ENCODE results near the gene LACTB.

The LACTB gene

GRCh38 chr15:63080634-63081250 lies 40.9 kb upstream of the LACTB start:
- H3K27ac ChIP-seq (ENCODE audit: low read length), result no peak overlapping the region
- no peak overlapping the region for H3K4me3 ChIP-seq (ENCODE audit: low read length)
- DNase-seq (ENCODE audit: low read depth, low spot score), result no peak
- peaks cover 13% of the 10 kb centered on the region for H3K4me1 ChIP-seq (ENCODE audit: control insufficient read depth, insufficient read depth, low read length)
- no peaks in the 10 kb centered on the region for H3K36me3 ChIP-seq (ENCODE audit: control insufficient read depth, insufficient read depth, low read length)
- H3K27me3 ChIP-seq (ENCODE audit: control insufficient read depth, insufficient read depth, low read length), result no peaks in the 10 kb centered on the region
- no CpG with 5 or more reads among the region's 10 CpGs for WGBS (ENCODE audit: insufficient coverage, insufficient read length)
- no peaks in the 10 kb centered on the region for H3K9me3 ChIP-seq (ENCODE audit: control insufficient read depth, insufficient read depth, low read length)

- Histone ChIP-seq H3K27me3 (ENCODE audit: control insufficient read depth, insufficient read depth, low read length) (no peaks in the 10 kb centered on the region), H3K36me3 (ENCODE audit: control insufficient read depth, insufficient read depth, low read length) (no peaks in the 10 kb centered on the region), H3K9me3 (ENCODE audit: control insufficient read depth, insufficient read depth, low read length) (no peaks in the 10 kb centered on the region), H3K27ac (ENCODE audit: low read length) (no peak overlapping the region), H3K4me3 (ENCODE audit: low read length) (no peak overlapping the region), H3K4me1 (ENCODE audit: control insufficient read depth, insufficient read depth, low read length) (peaks cover 13% of the 10 kb centered on the region)
- no CpG with 5 or more reads among the region's 4 CpGs for WGBS (ENCODE audit: insufficient coverage, insufficient read length)
- DNase-seq (ENCODE audit: low read depth, low spot score), result no peak
Measured at GRCh38 chr15:63082366-63082765, 39.3 kb upstream of the LACTB start.

DNA sequence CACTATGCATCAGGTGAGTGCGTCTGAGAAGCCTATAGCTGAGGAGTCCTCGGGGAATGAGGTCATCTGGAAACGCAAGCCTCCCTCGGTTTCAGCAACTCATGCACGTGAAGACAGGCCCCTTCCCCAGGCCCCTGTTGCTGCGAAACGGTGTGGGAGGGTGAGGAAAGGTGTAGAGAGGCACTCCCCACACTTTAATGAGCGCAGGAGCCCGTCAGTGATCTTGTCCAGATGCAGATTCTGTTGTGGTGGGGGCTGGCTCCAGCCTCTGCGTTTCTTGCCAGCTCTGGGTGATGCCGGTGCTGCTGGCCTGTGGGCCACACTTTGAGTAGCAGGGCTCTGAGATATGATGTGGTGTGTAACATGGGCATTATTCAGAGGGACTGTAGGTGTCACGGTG lies 38.6 kb upstream of the LACTB start:
- DNase-seq (ENCODE audit: low read depth, low spot score), result no peak
- Histone ChIP-seq H3K36me3 (ENCODE audit: control insufficient read depth, insufficient read depth, low read length) (no peaks in the 10 kb centered on the region), H3K4me3 (ENCODE audit: low read length) (no peak overlapping the region), H3K27me3 (ENCODE audit: control insufficient read depth, insufficient read depth, low read length) (no peaks in the 10 kb centered on the region), H3K27ac (ENCODE audit: low read length) (no peak overlapping the region), H3K9me3 (ENCODE audit: control insufficient read depth, insufficient read depth, low read length) (no peaks in the 10 kb centered on the region), H3K4me1 (ENCODE audit: control insufficient read depth, insufficient read depth, low read length) (peaks cover 13% of the 10 kb centered on the region)
- no CpG with 5 or more reads among the region's 12 CpGs for WGBS (ENCODE audit: insufficient coverage, insufficient read length)

DNA sequence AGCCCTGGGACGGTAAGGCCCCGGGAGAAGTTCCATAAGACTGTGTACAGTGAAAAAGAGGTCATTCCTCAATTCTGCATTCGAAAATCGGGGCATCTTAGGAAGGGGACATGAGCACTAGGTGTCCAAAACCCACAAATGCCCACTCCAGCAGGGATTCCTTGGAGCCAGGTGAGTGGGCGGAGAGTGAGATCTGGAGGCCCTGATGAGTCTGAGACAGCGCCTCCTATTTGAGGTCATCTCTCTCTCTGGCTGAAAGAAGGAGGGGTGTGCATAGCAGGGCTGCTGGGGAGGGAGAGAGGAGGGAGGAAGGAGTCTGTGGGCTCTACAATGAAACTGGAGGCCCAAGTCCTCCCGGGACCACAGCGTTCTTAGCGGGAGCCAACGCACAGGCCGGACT lies 38.1 kb upstream of the LACTB start:
- no peak overlapping the region for H3K4me3 ChIP-seq (ENCODE audit: low read length)
- WGBS (ENCODE audit: insufficient coverage, insufficient read length), result no CpG with 5 or more reads among the region's 11 CpGs
- no peak for DNase-seq (ENCODE audit: low read depth, low spot score)

DNA sequence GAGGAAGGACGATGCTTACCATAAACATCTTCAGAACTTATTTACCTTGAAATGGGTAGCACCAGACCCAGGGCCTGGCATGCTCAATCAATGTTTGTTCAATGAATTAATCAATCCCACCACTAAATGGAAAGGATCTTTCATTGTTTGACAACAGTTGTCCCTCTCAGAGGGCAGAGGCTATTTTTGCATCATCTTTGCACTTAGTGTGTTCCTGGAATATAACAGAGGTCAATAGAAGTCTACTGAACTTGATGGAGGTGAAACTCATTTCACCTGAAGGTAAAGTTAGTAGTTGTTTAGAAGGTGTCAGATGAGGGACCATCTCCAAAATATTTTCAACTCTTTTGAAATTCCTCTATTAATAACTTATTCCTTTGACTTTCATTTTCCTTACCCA lies 36.9 kb upstream of the LACTB start:
- H3K27me3 ChIP-seq (ENCODE audit: control insufficient read depth, insufficient read depth, low read length), result no peaks in the 10 kb centered on the region
- DNase-seq (ENCODE audit: low read depth, low spot score), result no peak
- H3K9me3 ChIP-seq (ENCODE audit: control insufficient read depth, insufficient read depth, low read length), result no peaks in the 10 kb centered on the region
- H3K4me3 ChIP-seq (ENCODE audit: low read length), result no peak overlapping the region
- no CpG with 5 or more reads among the region's 1 CpG for WGBS (ENCODE audit: insufficient coverage, insufficient read length)
- H3K4me1 ChIP-seq (ENCODE audit: control insufficient read depth, insufficient read depth, low read length), result peaks cover 15% of the 10 kb centered on the region
- H3K27ac ChIP-seq (ENCODE audit: low read length), result no peak overlapping the region
- no peaks in the 10 kb centered on the region for H3K36me3 ChIP-seq (ENCODE audit: control insufficient read depth, insufficient read depth, low read length)

More for the DNA sequence above, 38.1 kb upstream of the LACTB start:
- Histone ChIP-seq H3K36me3 (ENCODE audit: control insufficient read depth, insufficient read depth, low read length) (no peaks in the 10 kb centered on the region), H3K9me3 (ENCODE audit: control insufficient read depth, insufficient read depth, low read length) (no peaks in the 10 kb centered on the region), H3K27me3 (ENCODE audit: control insufficient read depth, insufficient read depth, low read length) (no peaks in the 10 kb centered on the region), H3K4me1 (ENCODE audit: control insufficient read depth, insufficient read depth, low read length) (peaks cover 13% of the 10 kb centered on the region), H3K27ac (ENCODE audit: low read length) (no peak overlapping the region)

DNA sequence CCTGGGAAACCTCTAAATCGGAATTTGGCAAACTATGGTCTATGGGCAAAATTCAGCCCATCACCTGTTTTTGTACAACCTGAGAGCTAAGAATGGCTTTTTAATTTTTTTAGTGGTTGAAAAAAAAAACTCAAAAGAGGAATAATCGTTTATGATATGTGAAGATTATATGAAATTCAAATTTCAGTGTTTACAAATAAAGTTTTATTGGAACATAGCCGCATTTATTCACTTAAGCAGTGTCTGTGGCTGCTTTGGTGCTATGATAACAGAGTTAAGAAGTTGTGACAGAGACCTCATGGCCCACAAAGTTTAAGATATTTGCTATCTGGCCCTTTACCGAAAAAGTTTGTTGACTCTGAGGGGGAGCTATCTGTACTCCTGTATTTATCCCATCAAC lies 36.4 kb upstream of the LACTB start:
- Histone ChIP-seq H3K36me3 (ENCODE audit: control insufficient read depth, insufficient read depth, low read length) (no peaks in the 10 kb centered on the region), H3K9me3 (ENCODE audit: control insufficient read depth, insufficient read depth, low read length) (no peaks in the 10 kb centered on the region), H3K4me1 (ENCODE audit: control insufficient read depth, insufficient read depth, low read length) (peaks cover 13% of the 10 kb centered on the region), H3K4me3 (ENCODE audit: low read length) (no peak overlapping the region), H3K27ac (ENCODE audit: low read length) (no peak overlapping the region), H3K27me3 (ENCODE audit: control insufficient read depth, insufficient read depth, low read length) (no peaks in the 10 kb centered on the region)
- 100% methylated on average over 1 of the region's 4 CpGs for WGBS (ENCODE audit: insufficient coverage, insufficient read length)
- no peak for DNase-seq (ENCODE audit: low read depth, low spot score)

DNA sequence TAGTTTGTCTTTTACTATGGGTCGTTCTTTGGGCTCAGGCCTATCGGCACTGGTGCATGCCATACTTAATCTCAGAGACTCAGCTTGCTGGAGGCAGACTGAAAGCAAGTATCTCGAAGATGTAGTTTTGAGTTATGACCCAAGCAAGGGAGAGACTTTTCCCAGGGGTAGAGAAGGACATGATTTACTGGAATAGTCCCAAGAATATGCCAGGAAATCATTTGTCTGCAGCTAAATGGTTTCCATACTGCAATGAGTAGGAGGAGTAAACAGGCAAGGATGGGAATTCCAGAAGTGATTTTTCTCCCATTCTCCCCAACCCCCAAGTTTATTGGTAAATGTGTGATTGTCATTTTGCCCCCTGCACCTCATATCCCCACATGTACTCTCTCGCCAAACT lies 35.4 kb upstream of the LACTB start:
- no peaks in the 10 kb centered on the region for H3K9me3 ChIP-seq (ENCODE audit: control insufficient read depth, insufficient read depth, low read length)
- DNase-seq (ENCODE audit: low read depth, low spot score), result no peak
- H3K36me3 ChIP-seq (ENCODE audit: control insufficient read depth, insufficient read depth, low read length), result no peaks in the 10 kb centered on the region
- WGBS (ENCODE audit: insufficient coverage, insufficient read length), result no CpG with 5 or more reads among the region's 4 CpGs
- H3K4me1 ChIP-seq (ENCODE audit: control insufficient read depth, insufficient read depth, low read length), result peaks cover 13% of the 10 kb centered on the region
- no peak overlapping the region for H3K4me3 ChIP-seq (ENCODE audit: low read length)
- no peaks in the 10 kb centered on the region for H3K27me3 ChIP-seq (ENCODE audit: control insufficient read depth, insufficient read depth, low read length)
- H3K27ac ChIP-seq (ENCODE audit: low read length), result no peak overlapping the region

DNA sequence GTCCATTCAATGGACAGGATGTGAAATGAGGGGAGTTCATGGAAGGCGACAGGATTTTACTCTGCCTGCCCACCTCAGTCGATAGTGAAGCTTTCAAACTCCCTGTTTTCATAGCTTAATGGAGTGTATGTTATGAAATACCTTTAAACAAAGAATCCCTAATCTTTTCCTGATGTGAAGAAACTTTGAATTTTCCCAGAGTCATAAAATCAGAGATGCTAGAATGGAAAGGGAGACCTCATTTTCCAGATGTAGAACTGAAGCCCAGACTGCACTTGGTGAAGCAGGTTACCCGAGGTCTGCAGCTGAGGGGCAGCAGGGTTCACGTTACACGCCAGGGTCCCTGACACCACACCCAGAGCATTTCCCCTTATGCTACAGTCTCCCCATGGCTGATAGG lies 34.7 kb upstream of the LACTB start:
- Histone ChIP-seq H3K36me3 (ENCODE audit: control insufficient read depth, insufficient read depth, low read length) (no peaks in the 10 kb centered on the region), H3K27ac (ENCODE audit: low read length) (no peak overlapping the region), H3K4me3 (ENCODE audit: low read length) (no peak overlapping the region), H3K4me1 (ENCODE audit: control insufficient read depth, insufficient read depth, low read length) (peaks cover 13% of the 10 kb centered on the region), H3K27me3 (ENCODE audit: control insufficient read depth, insufficient read depth, low read length) (no peaks in the 10 kb centered on the region), H3K9me3 (ENCODE audit: control insufficient read depth, insufficient read depth, low read length) (no peaks in the 10 kb centered on the region)
- no peak for DNase-seq (ENCODE audit: low read depth, low spot score)
- WGBS (ENCODE audit: insufficient coverage, insufficient read length), result no CpG with 5 or more reads among the region's 5 CpGs

GRCh38 chr15:63088533-63089245 lies 33.0 kb upstream of the LACTB start:
- DNase-seq (ENCODE audit: low read depth, low spot score), result no peak
- H3K27ac ChIP-seq (ENCODE audit: low read length), result no peak overlapping the region
- H3K27me3 ChIP-seq (ENCODE audit: control insufficient read depth, insufficient read depth, low read length), result no peaks in the 10 kb centered on the region
- no peak overlapping the region for H3K4me3 ChIP-seq (ENCODE audit: low read length)
- H3K4me1 ChIP-seq (ENCODE audit: control insufficient read depth, insufficient read depth, low read length), result peaks cover 5% of the 10 kb centered on the region
- WGBS (ENCODE audit: insufficient coverage, insufficient read length), result no CpG with 5 or more reads among the region's 6 CpGs
- no peaks in the 10 kb centered on the region for H3K9me3 ChIP-seq (ENCODE audit: control insufficient read depth, insufficient read depth, low read length)
- H3K36me3 ChIP-seq (ENCODE audit: control insufficient read depth, insufficient read depth, low read length), result no peaks in the 10 kb centered on the region

- no peaks in the 10 kb centered on the region for H3K27me3 ChIP-seq (ENCODE audit: control insufficient read depth, insufficient read depth, low read length)
- no peaks in the 10 kb centered on the region for H3K9me3 ChIP-seq (ENCODE audit: control insufficient read depth, insufficient read depth, low read length)
- no peak overlapping the region for H3K27ac ChIP-seq (ENCODE audit: low read length)
- H3K36me3 ChIP-seq (ENCODE audit: control insufficient read depth, insufficient read depth, low read length), result no peaks in the 10 kb centered on the region
- no peak overlapping the region for H3K4me3 ChIP-seq (ENCODE audit: low read length)
- peaks cover 5% of the 10 kb centered on the region for H3K4me1 ChIP-seq (ENCODE audit: control insufficient read depth, insufficient read depth, low read length)
- no peak for DNase-seq (ENCODE audit: low read depth, low spot score)
- WGBS (ENCODE audit: insufficient coverage, insufficient read length), result no CpG with 5 or more reads among the region's 6 CpGs
Measured at GRCh38 chr15:63089260-63090043, 32.2 kb upstream of the LACTB start.

Measured in iPS DF 6.9 (cell line).